HCT116 (cell line): ENCODE data around the gene ING1. TPM values are rescaled to one million over a fixed set of nuclear protein-coding genes. Genes with fewer than 3 reads are reported as not detected.

ENCODE experiments used
- ATAC-seq: fragments of 200-7000 bp; cut with Tn5 transposase; 2 replicates; pipeline ENCODE4 v1.9.1; 2020; ENCODE audit warnings: mild to moderate bottlenecking, moderate library complexity
- BruUV-seq: library from RNA; stranded (reverse); fragments of 400-500 nt; replicated peaks from 2 replicates; lab custom pipeline; 2021; lab: Mats Ljungman, UMichigan
- CTCF ChIA-PET: fragments of 300-600 bp; sonication (Branson Sonifier 250); formaldehyde crosslinking; loops from one replicate; lab custom pipeline; 2021; ENCODE audit warnings: antibody characterized with exemption; lab: Charles Lee
- POLR2A ChIA-PET: fragments of 300-600, 350-600 bp; sonication (Branson Sonifier 250); formaldehyde crosslinking; loops from one replicate; lab custom pipeline; 2021; ENCODE audit warnings: antibody characterized with exemption; lab: Charles Lee
- RAD21 ChIA-PET, 2 experiments: fragments of 300-600 bp; sonication (Branson Sonifier 250); formaldehyde crosslinking; loops; one replicate each; lab custom pipeline; 2023; ENCODE audit warnings: low total read pairs in 2 of 2; ENCODE audit not compliant: uncharacterized antibody in 2 of 2, unreplicated experiment in 2 of 2, low non-redundant PET in 1 of 2; lab: Charles Lee
- DNase-seq: peaks from one replicate; pipeline ENCODE4 v3.0.0-alpha.2; 2010; ENCODE audit warnings: low read depth, low spot score
- H2AFZ ChIP-seq: fragments of 200-600 bp; shearing (Covaris generic), sonication (generic); 2 replicates; pipeline ENCODE4 v1.6.1; 2017; ENCODE audit warnings: low read depth, mixed run types, mixed read lengths, antibody characterized with exemption, low read length; ENCODE audit not compliant: poor library complexity, severe bottlenecking
- H3K27ac ChIP-seq: 2 replicates; pipeline ENCODE4 v1.5.1; 2012; ENCODE audit warnings: low read depth, low read length
- H3K27me3 ChIP-seq: fragments of 200-600 bp; sonication (generic); 2 replicates; pipeline ENCODE4 v1.6.1; 2016; ENCODE audit warnings: mixed run types, low read length, mixed read lengths; ENCODE audit not compliant: insufficient read depth
- H3K36me3 ChIP-seq, 2 experiments: fragments of 200-500 bp in 1 of 2; fragments of 200-600 bp in 1 of 2; sonication (Bioruptor generic) in 1 of 2; sonication (generic) in 1 of 2; 2 replicates each; pipeline versions ENCODE4 v1.5.1 to v1.6.1; 2014 to 2016; ENCODE audit warnings: low read length in 2 of 2, inconsistent platforms in 1 of 2, mixed read lengths in 1 of 2, mixed run types in 1 of 2; ENCODE audit not compliant: insufficient read depth in 2 of 2, control insufficient read depth in 1 of 2
- H3K4me1 ChIP-seq, 2 experiments: fragments of 200-600 bp in 1 of 2; sonication (generic) in 1 of 2; 2 replicates each; pipeline versions ENCODE4 v1.5.1 to v1.6.1; 2012 to 2017; ENCODE audit warnings: low read length in 2 of 2, inconsistent platforms in 1 of 2, mild to moderate bottlenecking in 1 of 2, mixed read lengths in 1 of 2, mixed run types in 1 of 2, moderate library complexity in 1 of 2; ENCODE audit not compliant: insufficient read depth in 2 of 2, control insufficient read depth in 1 of 2
- H3K4me2 ChIP-seq: fragments of 200-600 bp; sonication (generic); 2 replicates; pipeline ENCODE4 v1.6.1; 2017; ENCODE audit warnings: mixed run types, low read length, mixed read lengths
- H3K4me3 ChIP-seq, 2 experiments: fragments of 200-600 bp in 1 of 2; sonication (generic) in 1 of 2; replicated peaks in 1 of 2; 2 replicates each; pipeline ENCODE4 v1.5.1; 2011 to 2016; ENCODE audit warnings: low read length in 2 of 2, control low read depth in 1 of 2, low read depth in 1 of 2, mild to moderate bottlenecking in 1 of 2, mixed read lengths in 1 of 2, mixed run types in 1 of 2
- H3K79me2 ChIP-seq: fragments of 200-600 bp; sonication (generic); 2 replicates; pipeline ENCODE4 v1.6.1; 2017; ENCODE audit warnings: mild to moderate bottlenecking, mixed run types, low read length, moderate library complexity, mixed read lengths; ENCODE audit not compliant: insufficient read depth
- H3K9ac ChIP-seq: fragments of 200-600 bp; sonication (generic); 2 replicates; pipeline ENCODE4 v1.6.1; 2016; ENCODE audit warnings: low read length, mixed read lengths
- H3K9me2 ChIP-seq: fragments of 200-600 bp; sonication (generic), shearing (Covaris generic); 2 replicates; pipeline ENCODE4 v1.6.1; 2017; ENCODE audit warnings: mixed run types, mild to moderate bottlenecking, moderate library complexity; ENCODE audit not compliant: insufficient read depth
- H3K9me3 ChIP-seq, 2 experiments: fragments of 200-500 bp in 1 of 2; fragments of 200-600 bp in 1 of 2; sonication (Bioruptor generic) in 1 of 2; sonication (generic) in 1 of 2; 2 replicates each; pipeline ENCODE4 v1.6.1; 2014 to 2017; ENCODE audit warnings: low read length in 2 of 2, mixed read lengths in 2 of 2, inconsistent platforms in 1 of 2, low read depth in 1 of 2, mild to moderate bottlenecking in 1 of 2, mixed run types in 1 of 2, moderate library complexity in 1 of 2; ENCODE audit not compliant: control insufficient read depth in 1 of 2, insufficient read depth in 1 of 2
- H4K20me1 ChIP-seq: fragments of 200-600 bp; sonication (generic), shearing (Covaris generic); 2 replicates; pipeline ENCODE4 v1.6.1; 2017; ENCODE audit warnings: mixed run types, mild to moderate bottlenecking, moderate library complexity; ENCODE audit not compliant: insufficient read depth
- CEBPB ChIP-seq: IDR thresholded peaks from 2 replicates; pipeline ENCODE4 v1.6.1; 2012; ENCODE audit warnings: low read depth
- ELF1 ChIP-seq: IDR thresholded peaks from 2 replicates; pipeline ENCODE4 v1.6.1; 2012; ENCODE audit warnings: low read depth, borderline replicate concordance
- EZH2 ChIP-seq: fragments of 200-600 bp; sonication (generic); IDR thresholded peaks from 2 replicates; pipeline ENCODE4 v1.6.1; 2017; ENCODE audit warnings: antibody characterized with exemption, mixed run types
- EZH2phosphoT487 ChIP-seq: fragments of 200-600 bp; IDR thresholded peaks from 2 replicates; pipeline ENCODE4 v1.6.1; 2018; ENCODE audit warnings: antibody characterized with exemption, borderline replicate concordance
- FOSL1 ChIP-seq: IDR thresholded peaks from 2 replicates; pipeline ENCODE4 v1.6.1; 2012; ENCODE audit warnings: low read depth
- JUND ChIP-seq: IDR thresholded peaks from 2 replicates; pipeline ENCODE4 v1.6.1; 2012
- POLR2A ChIP-seq: IDR thresholded peaks from 2 replicates; pipeline ENCODE4 v1.7.0; 2011; ENCODE audit warnings: borderline replicate concordance; ENCODE audit not compliant: insufficient read depth, insufficient read length; ENCODE audit errors: extremely low read depth
- SIN3A ChIP-seq: IDR thresholded peaks from 2 replicates; pipeline ENCODE4 v1.6.1; 2012; ENCODE audit warnings: low read depth
- SRF ChIP-seq: IDR thresholded peaks from 2 replicates; pipeline ENCODE4 v1.6.1; 2012; ENCODE audit warnings: low read depth
- TCF7L2 ChIP-seq: IDR thresholded peaks from 2 replicates; pipeline ENCODE4 v1.7.0; 2011; ENCODE audit warnings: borderline replicate concordance, inconsistent platforms; ENCODE audit not compliant: insufficient read depth, insufficient read length; ENCODE audit errors: extremely low read depth
- YY1 ChIP-seq: IDR thresholded peaks from 2 replicates; pipeline ENCODE4 v1.6.1; 2011; ENCODE audit warnings: low read length, low read depth, moderate library complexity, mild to moderate bottlenecking; ENCODE audit not compliant: insufficient replicate concordance; ENCODE audit errors: extremely low read depth
- intact Hi-C: fragments of 100-400 bp; cut with micrococcal nuclease; formaldehyde crosslinking; loops from 2 replicates; pipeline ENCODE4 v1.10.0; 2022
- total RNA-seq: library from RNA; stranded (reverse); gene quantifications from one replicate; pipeline ENCODE4 v1.2.1, GENCODE V29; 2021; ENCODE audit not compliant: unreplicated experiment
- TF ChIP-seq, protein P1 (sequence below): IDR thresholded peaks from 2 replicates; pipeline ENCODE4 v1.6.1; 2011; ENCODE audit warnings: mild to moderate bottlenecking, low read length, moderate library complexity; ENCODE audit not compliant: insufficient replicate concordance; ENCODE audit errors: extremely low read depth
- TF ChIP-seq, protein P2 (sequence below): IDR thresholded peaks from 2 replicates; pipeline ENCODE4 v1.6.1; 2012
- TF ChIP-seq, protein P3 (sequence below): IDR thresholded peaks from 2 replicates; pipeline ENCODE4 v1.6.1; 2012

The ING1 gene
- total RNA-seq, 1 experiment from 2014 or later: 27.0 TPM

DNA sequence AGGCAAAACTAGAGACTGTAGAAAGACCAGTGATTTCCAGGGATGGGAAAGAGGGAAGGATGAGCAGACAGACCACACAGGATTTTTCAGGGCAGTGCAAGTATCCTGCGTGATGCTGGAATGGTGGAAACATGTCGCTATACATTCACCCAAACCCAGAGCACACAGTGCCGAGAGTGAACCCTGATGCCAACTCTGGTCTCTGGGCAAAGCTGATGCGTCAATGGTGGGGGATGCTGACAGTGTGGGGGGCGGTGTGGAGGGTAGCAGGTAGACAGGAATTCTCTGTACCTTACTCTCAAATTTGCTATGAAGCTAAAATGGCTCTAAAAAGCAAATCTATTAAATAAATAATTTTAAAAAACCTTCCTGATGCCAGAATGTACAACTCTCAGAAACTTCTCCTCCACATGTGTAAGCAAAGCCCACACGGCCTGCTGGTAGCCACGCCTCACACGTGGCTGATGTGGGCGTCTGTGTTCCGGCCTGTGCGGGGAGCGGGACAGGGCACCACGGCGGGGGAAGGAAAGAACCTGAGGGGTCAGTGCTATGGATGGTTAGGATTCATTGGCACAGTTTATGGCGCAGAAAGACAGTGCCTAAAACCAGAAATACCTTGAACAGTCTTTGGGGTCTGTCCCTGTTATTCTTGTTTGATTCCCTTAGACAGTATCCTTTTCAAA, 31.5 kb upstream of the ING1 start:
- RAD21 ChIA-PET: no interaction called here

DNA sequence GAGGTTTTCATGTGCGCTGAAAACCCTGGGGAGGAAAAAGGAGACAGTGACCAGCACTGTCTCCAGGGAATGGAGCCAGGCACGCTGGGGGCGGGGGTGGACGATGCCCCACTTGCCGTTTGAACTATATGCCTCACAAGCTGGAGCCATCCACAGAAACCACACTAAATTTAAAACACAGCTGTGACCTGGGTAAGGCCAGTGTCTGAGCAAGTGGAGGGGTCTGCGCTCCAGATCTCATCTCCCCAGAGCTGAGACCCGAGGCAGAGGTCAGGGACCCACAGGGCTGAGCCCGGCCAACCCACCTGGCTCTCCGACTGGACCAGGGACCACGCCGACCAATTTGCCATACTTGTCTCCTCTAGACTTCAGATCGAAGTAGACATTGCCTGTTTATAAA, 30.8 kb upstream of the ING1 start:
- DNase-seq: no peak
- Histone ChIP-seq H3K9ac (no peak overlapping the region), H3K4me2 (no peak overlapping the region), H3K9me2 (no peaks in the 10 kb centered on the region), H4K20me1 (no peaks in the 10 kb centered on the region), H3K27ac (no peak overlapping the region), H3K36me3 (peaks cover 20 to 41% of the 10 kb centered on the region in 2 experiments), H3K79me2 (0 out of 2 replicates have a peak, but pooled peaks cover under 1% of the 10 kb centered on the region), H3K27me3 (no peaks in the 10 kb centered on the region), H3K4me1 (no peaks in the 10 kb centered on the region), H3K4me3 (no peak overlapping the region), H2AFZ (no peak overlapping the region), H3K9me3 (no peaks in the 10 kb centered on the region)
- POLR2A ChIA-PET: no interaction called here
- intact Hi-C loops: loop anchor here (5.0 kb wide), 1 partner anchor 135 kb away; no protein-coding TSS in a partner anchor
- RAD21 ChIA-PET: interaction anchor here in 1 of 2 experiments (0.6 kb wide), 1 partner anchor 23 kb away, joined by 3 read pairs; the partner anchor contains the start of gene CARS2
- no peak for ATAC-seq
- CTCF ChIA-PET: no interaction called here
- no TSS peak for BruUV-seq
- TF ChIP-seq, protein P1, sequence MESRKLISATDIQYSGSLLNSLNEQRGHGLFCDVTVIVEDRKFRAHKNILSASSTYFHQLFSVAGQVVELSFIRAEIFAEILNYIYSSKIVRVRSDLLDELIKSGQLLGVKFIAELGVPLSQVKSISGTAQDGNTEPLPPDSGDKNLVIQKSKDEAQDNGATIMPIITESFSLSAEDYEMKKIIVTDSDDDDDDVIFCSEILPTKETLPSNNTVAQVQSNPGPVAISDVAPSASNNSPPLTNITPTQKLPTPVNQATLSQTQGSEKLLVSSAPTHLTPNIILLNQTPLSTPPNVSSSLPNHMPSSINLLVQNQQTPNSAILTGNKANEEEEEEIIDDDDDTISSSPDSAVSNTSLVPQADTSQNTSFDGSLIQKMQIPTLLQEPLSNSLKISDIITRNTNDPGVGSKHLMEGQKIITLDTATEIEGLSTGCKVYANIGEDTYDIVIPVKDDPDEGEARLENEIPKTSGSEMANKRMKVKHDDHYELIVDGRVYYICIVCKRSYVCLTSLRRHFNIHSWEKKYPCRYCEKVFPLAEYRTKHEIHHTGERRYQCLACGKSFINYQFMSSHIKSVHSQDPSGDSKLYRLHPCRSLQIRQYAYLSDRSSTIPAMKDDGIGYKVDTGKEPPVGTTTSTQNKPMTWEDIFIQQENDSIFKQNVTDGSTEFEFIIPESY: no peak
- TF ChIP-seq EZH2phosphoT487 (no peak), TCF7L2 (no peak), POLR2A (no peak), YY1 (no peak), FOSL1 (no peak), EZH2 (no peak), ELF1 (no peak), JUND (no peak), SIN3A (no peak)
- TF ChIP-seq, protein P2, sequence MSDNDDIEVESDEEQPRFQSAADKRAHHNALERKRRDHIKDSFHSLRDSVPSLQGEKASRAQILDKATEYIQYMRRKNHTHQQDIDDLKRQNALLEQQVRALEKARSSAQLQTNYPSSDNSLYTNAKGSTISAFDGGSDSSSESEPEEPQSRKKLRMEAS: no peak
- TF ChIP-seq, protein P3, sequence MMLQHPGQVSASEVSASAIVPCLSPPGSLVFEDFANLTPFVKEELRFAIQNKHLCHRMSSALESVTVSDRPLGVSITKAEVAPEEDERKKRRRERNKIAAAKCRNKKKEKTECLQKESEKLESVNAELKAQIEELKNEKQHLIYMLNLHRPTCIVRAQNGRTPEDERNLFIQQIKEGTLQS: no peak

More for the DNA sequence above, 31.5 kb upstream of the ING1 start:
- H3K9me3 ChIP-seq: no peaks in the 10 kb centered on the region
- peaks cover 18 to 36% of the 10 kb centered on the region in 2 experiments for H3K36me3 ChIP-seq
- H3K27me3 ChIP-seq: no peaks in the 10 kb centered on the region
- H3K4me2 ChIP-seq: no peak overlapping the region
- no TSS peak for BruUV-seq
- ChIA-PET CTCF (interaction anchor here (1.6 kb wide), 1 partner anchor 137 kb away, joined by 5 read pairs; no protein-coding TSS in a partner anchor), POLR2A (no interaction called here)
- no peak overlapping the region for H3K9ac ChIP-seq
- no peak overlapping the region for H2AFZ ChIP-seq
- intact Hi-C loops: loop anchor here (5.0 kb wide), 1 partner anchor 135 kb away; no protein-coding TSS in a partner anchor
- ATAC-seq (no peak), DNase-seq (no peak)
- TF ChIP-seq SRF: no peak
- TF ChIP-seq CEBPB: no peak
- no peaks in the 10 kb centered on the region for H3K9me2 ChIP-seq
- H3K27ac ChIP-seq: no peak overlapping the region
- no peaks in the 10 kb centered on the region for H3K79me2 ChIP-seq
- H4K20me1 ChIP-seq: no peaks in the 10 kb centered on the region
- H3K4me1 ChIP-seq: no peaks in the 10 kb centered on the region
- H3K4me3 ChIP-seq: no peak overlapping the region
